ENCODE measurements around the gene TENM4.

The TENM4 gene

DNA sequence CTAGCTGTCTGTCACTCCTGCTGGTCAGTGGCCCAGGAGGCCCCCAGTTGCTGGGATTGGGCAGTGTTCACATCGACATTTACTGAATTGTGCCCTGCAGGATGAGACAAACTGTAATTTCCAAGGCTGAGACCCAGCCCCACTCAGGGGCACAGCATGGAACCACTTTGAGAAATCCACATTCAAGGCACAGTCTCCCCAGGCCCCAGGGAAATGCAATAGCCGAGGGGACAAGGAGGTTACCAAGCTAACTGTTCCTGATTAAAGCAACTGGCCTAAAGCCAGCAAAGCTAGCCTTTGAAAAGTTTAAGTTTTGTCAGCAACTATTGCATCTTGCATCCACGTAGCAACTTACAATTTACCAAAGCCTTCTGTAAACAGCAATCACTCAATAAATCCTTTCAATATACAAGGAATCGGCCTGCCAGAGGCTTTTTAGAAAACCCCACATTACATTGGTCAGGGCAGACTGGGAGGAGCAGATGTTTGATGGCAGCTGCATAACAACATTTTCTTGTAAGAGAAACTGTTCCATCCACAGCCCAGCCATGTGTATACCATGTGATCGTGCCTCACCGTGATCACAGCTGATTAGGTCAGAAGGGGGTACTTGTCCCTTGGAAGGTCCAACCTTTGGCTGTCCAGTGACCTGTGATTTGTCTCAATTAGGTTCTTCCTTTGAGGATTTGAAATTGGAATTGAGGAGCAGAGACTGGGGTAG is 103.9 kb downstream of the TENM4 start:
- DNase-seq, result no peak

DNA sequence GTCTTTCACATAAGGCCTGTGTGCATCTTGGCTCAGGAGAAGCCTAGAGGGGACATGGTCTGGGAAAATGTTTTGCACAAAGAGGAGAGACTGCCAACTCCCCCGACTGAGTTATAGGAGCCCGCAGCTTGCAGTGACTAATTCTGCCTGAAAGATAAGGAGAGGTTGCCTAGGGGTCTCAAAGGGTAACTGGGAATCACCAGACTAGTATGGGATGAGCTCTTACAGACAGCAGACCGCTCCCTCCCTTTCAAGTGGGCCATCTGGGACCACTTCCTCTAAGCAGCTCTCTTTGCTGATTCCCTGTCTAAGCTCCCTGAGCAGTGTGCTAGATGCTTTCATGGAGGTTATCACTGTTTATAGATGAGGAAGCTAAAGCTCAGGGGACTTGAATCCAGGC is 105.1 kb downstream of the TENM4 start:
- DNase-seq, result no peak

DNA sequence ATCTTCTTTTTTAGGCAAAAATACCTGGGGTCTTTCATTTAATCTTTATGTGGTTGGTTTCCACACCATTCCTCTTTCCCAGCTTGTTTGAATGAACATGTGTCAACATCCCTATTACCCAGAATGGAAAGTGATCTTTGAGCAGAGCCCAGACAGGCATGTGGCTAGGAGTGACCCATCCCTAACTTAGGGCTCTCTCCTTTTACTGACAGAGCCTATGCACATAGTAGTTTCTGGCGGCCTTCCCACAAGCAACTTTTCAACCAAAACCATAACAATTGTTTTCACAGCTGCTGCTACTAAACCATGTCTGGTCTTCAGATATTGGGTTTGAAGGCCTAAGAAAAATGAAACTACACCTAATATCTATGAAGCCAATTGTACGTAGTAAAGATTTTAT is 107.5 kb downstream of the TENM4 start:
- no peak for DNase-seq

DNA sequence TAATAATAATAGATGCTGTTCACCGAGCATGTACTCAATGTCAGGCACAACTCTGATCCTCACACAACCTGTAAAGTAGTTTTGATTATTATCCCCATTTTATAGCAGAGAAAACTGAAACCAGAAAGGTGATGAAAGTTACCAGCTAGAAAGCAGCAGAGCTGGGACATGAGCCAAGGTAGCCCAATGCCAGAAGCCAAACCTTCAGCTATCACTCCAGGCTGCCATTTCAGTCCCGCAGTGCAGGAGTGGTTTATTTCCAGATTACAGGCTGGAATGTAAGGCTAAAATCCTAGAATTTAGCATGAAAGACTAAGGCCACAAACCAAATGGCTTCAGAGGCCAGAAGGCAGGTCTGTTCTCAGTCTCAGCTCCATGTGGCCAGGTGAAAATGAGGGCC is 108.8 kb downstream of the TENM4 start:
- DNase-seq, result no peak

DNA sequence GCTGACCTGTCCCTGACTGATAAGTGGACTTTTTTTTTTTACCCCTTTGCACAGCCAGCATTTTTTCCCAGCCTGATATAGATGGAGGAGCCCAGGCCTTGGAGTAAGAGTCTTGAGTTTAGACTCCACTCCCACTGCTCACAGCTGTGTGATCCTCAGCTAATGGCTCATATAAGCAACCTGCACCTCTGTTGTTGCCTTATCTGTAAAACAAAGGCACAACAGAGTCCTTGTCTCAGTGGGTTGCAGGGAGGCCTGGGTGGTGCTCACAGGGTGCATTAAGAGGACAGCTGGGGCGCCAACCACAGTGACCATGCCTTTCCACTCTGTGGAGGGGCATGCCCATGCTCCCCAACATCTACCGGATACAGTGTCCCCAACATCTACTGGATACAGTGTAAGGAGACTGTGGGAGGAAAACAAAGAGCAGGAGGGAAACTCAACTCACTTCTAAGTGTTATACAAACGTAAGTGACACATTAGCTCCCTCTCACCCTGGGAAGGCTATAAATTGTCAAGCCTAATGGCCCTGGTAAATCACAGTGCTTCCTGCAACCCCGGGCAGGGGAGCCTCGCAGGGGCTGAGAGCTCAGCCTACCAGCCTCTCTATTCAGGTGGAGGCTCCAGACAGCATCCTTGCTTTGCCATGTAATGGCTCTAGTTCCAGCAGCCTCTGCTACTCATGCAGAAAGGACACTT is 109.5 kb downstream of the TENM4 start:
- DNase-seq, result peak; percentile 34 to 56

DNA sequence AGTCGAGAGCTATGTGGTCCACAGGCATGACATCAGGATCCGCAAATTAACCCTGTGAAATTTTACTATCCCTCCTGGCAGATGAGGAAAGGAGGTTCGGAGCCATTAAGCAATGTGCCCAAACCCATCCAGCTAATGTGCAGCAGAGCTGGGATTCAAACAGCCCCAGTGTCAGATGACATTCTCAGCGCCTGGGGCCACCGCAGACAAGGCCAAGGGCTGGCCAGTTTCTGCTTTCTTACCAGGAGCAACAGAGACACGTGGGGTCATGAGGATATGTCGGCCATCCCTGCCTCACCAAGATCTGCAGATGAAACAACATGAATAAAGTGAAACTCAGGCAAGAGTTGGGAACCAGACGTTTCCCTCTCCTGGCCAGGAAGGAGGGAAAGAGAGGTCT is 110.2 kb downstream of the TENM4 start:
- DNase-seq, result no peak

DNA sequence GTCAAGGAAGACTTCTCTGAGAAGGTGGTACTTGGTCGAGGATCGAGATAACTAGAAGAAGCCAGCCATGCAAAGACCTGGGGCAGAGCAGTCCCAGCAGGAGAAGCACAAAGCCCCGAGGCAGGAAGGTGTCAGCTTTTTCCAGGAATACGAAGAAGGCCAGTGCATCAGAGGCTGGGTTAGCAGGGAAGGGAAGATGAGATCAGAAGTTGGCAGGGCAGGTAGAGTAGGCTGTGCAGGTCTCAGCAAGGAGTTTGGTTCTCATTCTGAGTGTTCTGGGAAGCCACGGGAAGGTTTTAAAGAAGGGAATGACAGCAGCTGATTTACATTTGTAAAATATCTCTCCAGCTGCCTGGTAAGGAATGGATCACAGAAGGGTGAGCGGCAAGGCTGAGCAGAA is 111.3 kb downstream of the TENM4 start:
- no peak for DNase-seq

DNA sequence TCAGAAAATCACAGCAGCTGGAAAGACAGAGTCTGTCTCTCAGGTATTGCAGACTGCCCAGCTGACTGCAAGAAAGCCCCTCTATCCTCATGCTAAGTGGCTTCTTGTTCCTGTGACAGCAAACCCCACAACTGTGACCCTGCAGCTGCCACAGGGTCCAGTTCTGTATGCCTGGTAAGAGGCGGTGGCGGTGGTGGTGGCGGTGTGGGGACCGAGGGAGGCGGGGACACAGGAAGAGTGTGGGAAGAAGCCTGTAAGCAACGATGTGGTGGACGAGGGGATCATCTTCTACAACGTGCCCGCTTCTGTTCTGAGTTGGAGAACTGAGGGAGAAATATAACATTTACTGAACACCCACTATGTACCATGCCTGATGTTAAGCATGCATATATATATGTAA is 112.4 kb downstream of the TENM4 start:
- DNase-seq, result no peak

DNA sequence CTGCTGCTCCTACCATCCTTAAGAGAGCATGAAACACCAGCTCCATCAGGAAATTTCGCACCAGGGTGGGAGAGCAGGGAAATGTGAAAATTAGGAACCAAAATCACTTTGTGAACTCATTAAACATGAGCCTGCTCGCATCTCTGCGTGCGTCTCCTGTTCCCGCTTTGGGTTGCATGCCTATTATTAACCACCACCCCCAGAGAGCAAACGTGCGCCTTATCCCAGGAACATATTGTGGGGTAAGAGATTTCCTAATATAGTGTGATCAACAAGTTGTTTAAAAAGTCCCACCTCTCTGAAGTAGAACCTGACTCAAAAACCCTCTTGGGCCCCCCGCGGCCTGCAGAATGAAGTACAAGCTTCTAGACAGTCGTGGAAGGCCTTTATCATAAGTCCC is 115.0 kb downstream of the TENM4 start:
- DNase-seq, result no peak

DNA sequence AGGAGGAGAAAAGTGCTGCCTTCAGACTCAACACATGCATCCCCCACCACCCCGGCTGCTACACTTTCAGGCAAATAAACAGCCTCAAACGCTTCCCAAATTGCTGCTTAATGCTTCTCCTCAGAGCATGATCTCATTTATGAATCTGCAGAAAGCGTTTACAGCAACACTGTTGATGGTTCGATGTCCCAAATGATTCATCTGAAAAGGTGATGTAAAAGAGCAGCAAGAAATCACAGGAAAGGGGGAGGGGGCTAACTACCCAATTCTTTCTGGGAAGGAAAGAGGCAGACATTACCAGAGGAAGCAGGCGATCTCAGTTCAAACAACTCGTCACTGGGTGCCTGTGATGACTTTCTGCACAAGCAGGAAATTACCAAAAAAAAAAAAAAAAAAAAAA is 119.6 kb downstream of the TENM4 start:
- no peak for DNase-seq

DNA sequence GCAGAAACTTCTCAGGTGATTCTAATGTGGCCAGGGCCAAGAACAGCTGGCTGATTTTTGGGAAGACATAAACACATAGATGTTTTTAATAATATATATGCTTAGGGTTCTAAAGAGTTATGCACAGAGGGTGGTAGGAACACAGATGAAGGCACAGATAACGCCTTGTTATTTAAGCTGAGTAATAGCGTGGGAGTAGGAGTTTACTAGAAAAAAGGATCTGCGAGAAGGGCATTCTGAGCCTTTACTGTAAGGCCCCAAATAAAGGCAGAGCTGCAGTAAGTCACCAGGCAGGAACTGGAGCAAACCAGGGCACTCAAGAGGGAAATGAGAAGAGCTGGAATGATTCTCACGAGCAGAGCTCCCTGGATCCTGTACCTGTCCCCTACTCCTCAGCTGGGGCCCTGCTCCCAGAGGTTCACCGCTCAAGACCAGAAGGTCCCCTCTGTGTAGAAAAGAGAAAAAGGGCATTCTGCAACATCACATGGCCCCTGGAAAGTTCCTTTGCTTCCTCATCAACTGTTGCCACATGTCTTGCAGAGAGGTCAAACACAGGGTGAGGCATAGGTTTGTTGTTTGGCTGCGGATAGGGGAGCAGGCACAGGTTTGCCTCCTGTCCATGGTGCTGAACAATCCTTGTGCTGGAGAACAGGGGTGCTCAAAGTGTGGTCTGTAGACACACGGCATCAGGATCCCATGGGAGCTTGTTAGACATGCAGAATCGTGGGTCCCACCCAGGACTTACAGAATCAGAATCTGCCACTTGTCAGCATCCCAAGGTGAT is 125.7 kb downstream of the TENM4 start:
- no peak for DNase-seq

DNA sequence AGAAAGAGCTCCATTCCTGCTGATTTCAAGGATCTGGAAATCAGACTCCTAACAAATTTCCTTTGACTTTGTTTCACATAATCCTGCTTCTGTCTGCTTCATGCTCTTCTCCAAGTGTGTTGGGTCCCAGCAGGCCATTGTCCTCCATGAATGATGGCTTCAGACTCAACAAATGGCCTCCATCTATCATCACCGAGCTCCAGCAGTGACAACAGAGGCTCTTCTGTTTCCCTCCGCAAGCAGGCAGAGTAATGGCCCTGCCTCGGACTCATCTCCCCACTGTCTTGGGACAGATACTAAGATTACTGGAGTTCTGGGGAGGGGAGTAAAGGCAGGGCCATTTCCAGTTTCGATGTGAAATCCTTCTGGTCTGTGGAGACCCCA is 127.3 kb downstream of the TENM4 start:
- DNase-seq, result no peak

DNA sequence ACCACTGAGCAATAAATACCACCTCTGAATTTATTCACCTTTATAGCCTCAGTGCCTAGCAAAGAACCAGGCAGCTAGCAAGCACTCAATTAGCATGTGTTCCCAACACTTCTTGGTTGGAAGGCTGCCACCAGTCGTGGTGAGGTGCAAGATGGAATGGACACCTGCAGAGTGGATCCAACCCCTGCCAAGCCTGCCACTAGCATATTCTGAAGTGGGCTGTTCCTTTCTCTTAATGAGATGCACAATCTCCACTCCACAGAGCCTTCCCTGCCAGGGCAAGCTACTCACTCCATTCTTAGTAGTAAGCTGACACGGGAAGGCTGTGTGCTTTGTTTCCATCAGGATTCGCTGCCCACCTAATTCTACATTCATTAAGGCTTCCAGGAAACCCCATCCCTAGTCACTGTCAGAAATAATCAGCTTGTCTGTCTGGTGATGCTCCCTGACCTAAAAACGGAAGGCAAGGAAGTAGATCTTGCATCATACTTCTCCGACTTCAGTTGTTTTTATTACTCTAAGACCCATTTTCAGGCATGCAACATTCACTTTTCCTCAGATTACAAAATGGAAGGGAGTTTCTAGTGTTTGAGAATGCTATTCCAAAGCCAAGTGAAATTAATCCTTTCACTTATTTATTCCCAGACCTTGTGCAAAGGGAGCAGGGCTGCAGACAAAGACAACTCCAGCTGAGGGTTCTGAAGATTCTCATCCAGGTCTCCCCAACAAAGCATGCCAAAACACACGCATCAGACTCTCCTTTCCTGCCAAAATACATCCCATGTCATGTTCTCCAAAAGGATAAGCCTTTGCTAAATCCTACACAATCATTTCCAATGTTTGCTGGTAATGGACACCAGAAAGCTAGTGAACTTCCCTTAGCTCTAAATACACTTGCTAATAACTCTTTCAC is 128.0 kb downstream of the TENM4 start:
- peak; percentile 53 to 74 for DNase-seq

DNA sequence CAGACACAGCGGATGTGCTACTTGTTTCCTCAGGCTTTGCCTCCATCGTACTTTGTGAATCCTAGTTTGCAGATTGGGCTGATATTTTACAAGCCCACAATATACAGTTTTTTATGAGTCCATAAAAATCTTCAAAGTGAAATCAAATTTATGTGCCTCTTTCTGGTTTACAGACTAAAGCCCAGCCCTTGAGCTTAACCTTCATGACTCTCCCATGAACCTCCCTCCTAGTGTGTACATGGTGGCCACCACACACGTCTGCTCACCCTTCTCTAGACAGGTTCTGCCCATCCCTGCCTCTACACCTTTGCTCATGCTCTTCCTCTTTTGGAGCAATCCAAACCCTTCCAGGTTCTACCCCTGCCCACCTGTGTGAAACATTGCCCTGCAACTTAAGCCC is 129.4 kb downstream of the TENM4 start:
- DNase-seq, result no peak

DNA sequence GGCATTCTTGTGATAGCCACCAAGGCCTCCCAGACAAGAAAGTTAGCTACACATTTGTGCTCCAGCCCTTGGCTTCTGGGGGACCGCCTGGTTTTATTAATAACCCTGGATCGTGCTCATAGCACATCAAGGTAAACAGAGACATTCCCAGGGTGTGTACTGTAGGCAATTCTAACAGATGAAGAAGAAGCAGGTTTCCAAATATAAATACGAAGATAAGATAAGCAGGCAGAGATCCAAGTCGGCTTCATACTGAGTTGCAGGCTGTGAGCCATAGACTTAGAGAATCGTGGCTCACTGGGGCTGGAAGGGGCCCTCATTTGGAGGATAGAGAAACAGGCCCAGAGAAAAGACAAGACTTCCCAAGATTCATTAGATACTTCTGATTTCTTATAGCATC is 131.4 kb downstream of the TENM4 start:
- DNase-seq, result no peak

DNA sequence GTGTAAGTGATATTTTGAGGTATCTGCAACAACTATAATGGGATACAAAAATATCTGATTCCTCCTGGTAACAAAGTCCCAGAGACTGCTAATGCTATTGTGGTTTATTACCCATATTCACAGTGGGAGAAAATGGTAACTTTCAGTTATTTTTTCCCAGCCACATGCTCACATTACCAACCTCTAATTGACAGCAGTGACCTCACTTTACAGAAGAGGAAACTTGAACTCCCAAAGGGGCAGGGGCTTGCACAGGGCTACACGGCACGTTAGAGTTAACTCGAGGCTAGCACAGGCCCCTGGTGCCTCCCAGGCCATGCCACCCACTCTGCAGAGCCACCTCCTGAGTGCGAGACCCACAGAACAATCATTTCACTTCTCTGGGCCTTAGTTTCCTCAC is 132.4 kb downstream of the TENM4 start:
- DNase-seq, result no peak

DNA sequence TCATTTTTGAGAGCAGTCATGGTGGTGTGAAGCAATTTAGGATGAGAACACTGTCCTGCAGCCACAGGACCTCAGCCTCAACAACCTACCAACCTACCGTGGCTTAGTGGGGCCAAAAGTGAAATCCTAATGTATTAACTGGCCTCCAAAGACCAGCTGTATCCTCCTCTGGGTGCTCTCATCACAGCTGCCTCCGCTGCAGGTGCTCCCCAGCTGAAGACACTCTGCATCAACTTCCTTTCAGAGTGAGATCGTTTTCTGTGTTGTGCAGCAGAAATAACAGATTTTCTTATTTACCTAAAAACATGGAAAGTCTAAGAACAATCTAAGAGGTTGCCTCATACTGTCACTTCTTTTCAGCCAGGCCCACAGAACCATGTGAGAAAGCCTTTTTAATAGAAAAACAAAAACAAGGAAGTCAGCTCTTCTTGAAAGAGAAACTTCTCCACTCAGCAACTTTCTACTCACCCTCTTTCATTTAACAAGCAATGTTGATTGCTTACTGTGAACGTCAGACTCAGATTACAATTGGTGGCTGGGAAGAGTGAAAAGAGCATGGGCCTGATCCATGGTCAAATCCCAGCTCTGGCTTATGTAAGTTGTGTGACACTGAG is 136.1 kb downstream of the TENM4 start:
- DNase-seq, result no peak

DNA sequence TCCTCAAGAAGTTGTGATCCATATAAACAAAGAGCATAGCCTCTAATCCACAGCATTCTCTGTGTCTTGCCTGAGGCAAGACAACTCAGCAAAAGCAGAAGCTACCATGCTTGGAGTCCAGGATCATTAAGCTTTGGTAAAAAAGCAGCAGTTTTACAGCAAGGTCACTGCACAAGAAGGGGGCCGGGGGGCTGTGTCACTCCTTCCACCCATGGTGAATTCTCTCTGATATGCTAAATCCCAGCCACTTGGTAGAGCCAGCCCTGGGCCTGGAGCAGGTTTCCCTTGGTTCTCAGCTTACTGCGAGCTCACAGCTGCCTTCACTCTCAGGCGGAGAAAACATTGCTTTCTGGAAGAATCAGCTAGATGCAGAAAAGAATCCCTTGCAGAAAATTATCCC is 144.7 kb downstream of the TENM4 start:
- no peak for DNase-seq

DNA sequence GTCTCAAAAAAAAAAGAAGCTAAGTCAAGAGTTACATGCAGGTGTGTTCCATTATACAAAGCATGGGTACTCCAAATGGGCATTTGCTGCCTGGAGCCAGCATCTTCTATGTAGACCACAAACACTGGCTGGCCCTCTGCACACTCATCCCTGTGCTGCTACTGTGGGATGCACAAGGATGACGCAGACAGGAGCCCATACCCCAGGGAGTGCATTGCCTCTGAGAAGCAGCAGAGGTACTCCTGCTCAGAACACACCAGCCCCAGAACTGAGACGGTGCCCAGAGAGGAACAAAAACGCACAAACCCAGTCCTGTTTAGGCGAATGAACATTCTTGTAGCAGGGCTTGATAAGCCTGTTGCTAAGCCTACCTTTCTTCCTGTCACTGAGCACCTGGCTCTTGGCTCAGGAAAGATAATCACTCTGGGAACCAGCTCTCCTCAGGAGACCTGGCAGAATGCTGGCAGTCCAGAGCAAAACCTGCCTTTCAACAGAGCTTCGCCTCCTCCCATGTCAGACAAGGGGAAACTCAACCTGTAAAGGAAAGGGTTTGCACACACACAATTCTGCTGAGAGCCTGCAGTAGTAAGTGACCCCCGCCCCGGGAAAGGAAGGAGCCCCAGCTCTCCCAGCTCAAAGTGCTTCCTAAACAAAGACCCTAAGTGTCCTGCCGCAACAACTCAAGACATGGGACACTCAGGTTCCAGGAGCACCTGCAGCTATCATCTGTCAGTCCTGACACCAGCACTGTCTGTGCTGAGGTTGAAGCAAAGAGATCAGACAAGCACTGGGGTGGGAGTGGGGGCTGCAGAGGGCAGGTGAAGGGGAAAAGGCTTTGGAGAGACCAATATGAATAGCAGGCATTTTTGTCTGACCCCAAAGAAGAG is 145.7 kb downstream of the TENM4 start:
- no peak for DNase-seq

DNA sequence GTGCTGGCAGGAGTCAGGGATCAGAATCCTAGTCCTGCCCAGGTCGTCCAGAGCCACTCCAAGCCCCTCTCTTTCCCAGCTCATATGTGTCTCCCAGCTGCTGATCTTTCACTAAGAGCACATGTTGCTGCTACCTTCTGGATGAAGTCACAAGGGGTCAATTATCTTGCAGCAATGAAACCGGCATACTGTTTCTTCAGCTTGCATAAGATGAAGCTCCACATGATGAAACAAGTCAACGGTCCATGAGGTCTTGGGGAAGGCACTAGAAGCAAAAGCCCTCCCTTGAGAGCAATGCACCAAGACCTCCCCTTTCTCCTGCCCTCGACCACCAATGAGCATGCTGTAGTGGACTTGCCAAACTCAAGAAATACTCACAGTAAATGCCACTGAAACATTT is 148.9 kb downstream of the TENM4 start:
- no peak for DNase-seq

DNA sequence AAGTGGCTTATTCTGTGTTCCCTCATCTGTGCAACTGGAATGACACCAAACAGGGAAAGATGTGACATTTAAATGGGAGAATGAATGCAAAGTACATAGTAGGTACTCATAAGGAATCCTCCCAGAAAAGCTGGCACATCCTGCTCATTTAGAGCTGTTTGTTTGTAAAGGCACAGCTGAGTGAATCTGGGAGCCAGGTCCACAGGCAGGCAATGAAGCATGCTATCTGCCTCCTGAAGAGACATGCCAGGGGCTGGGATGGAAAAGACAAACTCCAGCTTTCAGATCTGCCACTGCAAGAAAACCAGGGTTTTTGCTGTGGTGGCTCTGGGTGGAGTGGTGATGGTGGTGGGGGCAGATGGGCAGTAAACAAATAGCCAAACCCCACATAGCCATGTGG is 150.1 kb downstream of the TENM4 start:
- no peak for DNase-seq

DNA sequence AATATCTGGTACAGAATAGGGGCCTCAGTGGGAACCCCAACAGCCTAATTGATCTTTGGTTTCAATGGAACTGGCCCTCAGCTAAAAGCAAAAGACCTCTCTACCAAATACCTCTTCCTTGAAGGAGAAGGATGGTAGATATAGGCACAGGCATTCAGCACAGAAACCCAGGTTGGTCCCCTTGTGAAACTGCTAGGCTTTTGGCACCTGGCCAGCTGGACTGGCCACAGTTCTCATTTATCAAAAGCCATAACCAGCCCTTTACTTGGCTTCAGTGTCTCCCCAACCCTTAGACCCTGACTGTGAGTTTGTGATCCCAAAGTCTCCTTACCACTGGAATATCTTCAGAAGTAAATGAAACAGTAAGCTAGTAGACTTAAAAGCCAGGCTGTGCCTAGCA is 152.9 kb downstream of the TENM4 start:
- no peak for DNase-seq

Data from NCI-H187 (cell line).